ENCODE results near the gene GALNT12.

DNA sequence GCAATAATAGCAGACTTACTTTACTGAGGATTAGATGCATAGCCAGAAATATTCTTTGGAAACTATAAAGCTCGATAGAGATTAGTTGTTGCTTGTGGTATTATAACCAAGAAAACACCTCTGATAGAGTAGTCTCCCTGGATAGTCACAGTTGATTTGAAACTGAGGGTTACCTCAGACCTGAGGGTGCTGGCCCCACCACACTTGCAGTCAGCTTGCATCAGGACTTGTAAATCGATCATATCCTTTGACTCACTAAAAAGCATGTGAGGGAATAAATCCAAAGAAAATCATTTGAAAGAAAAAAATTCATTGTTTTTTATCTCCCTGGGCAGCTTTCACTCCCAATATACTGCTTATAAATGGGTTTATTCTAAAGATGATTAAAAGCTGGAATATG, 39.4 kb downstream of the GALNT12 start:
- TF ChIP-seq, protein P1, sequence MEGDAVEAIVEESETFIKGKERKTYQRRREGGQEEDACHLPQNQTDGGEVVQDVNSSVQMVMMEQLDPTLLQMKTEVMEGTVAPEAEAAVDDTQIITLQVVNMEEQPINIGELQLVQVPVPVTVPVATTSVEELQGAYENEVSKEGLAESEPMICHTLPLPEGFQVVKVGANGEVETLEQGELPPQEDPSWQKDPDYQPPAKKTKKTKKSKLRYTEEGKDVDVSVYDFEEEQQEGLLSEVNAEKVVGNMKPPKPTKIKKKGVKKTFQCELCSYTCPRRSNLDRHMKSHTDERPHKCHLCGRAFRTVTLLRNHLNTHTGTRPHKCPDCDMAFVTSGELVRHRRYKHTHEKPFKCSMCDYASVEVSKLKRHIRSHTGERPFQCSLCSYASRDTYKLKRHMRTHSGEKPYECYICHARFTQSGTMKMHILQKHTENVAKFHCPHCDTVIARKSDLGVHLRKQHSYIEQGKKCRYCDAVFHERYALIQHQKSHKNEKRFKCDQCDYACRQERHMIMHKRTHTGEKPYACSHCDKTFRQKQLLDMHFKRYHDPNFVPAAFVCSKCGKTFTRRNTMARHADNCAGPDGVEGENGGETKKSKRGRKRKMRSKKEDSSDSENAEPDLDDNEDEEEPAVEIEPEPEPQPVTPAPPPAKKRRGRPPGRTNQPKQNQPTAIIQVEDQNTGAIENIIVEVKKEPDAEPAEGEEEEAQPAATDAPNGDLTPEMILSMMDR (IDR thresholded peaks at IDR 0.05): no peak
- TF ChIP-seq, protein P2, sequence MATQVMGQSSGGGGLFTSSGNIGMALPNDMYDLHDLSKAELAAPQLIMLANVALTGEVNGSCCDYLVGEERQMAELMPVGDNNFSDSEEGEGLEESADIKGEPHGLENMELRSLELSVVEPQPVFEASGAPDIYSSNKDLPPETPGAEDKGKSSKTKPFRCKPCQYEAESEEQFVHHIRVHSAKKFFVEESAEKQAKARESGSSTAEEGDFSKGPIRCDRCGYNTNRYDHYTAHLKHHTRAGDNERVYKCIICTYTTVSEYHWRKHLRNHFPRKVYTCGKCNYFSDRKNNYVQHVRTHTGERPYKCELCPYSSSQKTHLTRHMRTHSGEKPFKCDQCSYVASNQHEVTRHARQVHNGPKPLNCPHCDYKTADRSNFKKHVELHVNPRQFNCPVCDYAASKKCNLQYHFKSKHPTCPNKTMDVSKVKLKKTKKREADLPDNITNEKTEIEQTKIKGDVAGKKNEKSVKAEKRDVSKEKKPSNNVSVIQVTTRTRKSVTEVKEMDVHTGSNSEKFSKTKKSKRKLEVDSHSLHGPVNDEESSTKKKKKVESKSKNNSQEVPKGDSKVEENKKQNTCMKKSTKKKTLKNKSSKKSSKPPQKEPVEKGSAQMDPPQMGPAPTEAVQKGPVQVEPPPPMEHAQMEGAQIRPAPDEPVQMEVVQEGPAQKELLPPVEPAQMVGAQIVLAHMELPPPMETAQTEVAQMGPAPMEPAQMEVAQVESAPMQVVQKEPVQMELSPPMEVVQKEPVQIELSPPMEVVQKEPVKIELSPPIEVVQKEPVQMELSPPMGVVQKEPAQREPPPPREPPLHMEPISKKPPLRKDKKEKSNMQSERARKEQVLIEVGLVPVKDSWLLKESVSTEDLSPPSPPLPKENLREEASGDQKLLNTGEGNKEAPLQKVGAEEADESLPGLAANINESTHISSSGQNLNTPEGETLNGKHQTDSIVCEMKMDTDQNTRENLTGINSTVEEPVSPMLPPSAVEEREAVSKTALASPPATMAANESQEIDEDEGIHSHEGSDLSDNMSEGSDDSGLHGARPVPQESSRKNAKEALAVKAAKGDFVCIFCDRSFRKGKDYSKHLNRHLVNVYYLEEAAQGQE (IDR thresholded peaks at IDR 0.05; ENCODE audit: insufficient read depth in 1 of 2, low read depth in 2 of 2, low read length in 1 of 2): no peak
